Esophagus mucosa (tissue), 1 donor: ENCODE results near the gene CD101. TPM values are rescaled to one million over a fixed set of nuclear protein-coding genes. Genes with fewer than 3 reads are reported as not detected.

Source experiments
- ATAC-seq: fragments of 200-7000 bp; cut with Tn5 transposase; one replicate; pipeline ENCODE4 v1.9.1; 2020
- total RNA-seq: library from RNA; stranded (reverse); gene quantifications from one replicate; pipeline ENCODE4 v1.2.4, GENCODE V29; 2023
- donor health status: DM: yes; HTN: yes; CAD: no.

Gene CD101
- total RNA-seq, 1 donor from 2014 or later = 1.5 TPM

- no peak for ATAC-seq
Measured at GRCh38 chr1:117014209-117014608, 12.6 kb downstream of the CD101 start.

GRCh38 chr1:117015724-117016123, 14.2 kb downstream of the CD101 start:
- ATAC-seq = no peak

GRCh38 chr1:117017062-117017461, 15.5 kb downstream of the CD101 start:
- ATAC-seq = no peak

- ATAC-seq = no peak
Measured at GRCh38 chr1:117017648-117018047, 16.1 kb downstream of the CD101 start.

GRCh38 chr1:117020526-117021156, 19.1 kb downstream of the CD101 start:
- ATAC-seq = no peak

GRCh38 chr1:117022114-117022513, 20.6 kb downstream of the CD101 start:
- ATAC-seq = no peak

GRCh38 chr1:117025568-117025967, 24.0 kb downstream of the CD101 start:
- no peak for ATAC-seq

- no peak for ATAC-seq
Measured at GRCh38 chr1:117026361-117026760, 24.8 kb downstream of the CD101 start.

- no peak for ATAC-seq
Measured at GRCh38 chr1:117029685-117030084, 28.1 kb downstream of the CD101 start.

GRCh38 chr1:117030271-117030877, 28.8 kb downstream of the CD101 start:
- no peak for ATAC-seq

- ATAC-seq = no peak
Measured at GRCh38 chr1:117032266-117032665, 30.7 kb downstream of the CD101 start.

GRCh38 chr1:117032681-117033539, 31.4 kb downstream of the CD101 start:
- no peak for ATAC-seq

GRCh38 chr1:117033772-117034171, 32.2 kb downstream of the CD101 start:
- ATAC-seq = no peak

- ATAC-seq = no peak
Measured at GRCh38 chr1:117034791-117035290, 33.3 kb downstream of the CD101 start.

GRCh38 chr1:117036018-117036461, 34.5 kb downstream of the CD101 start:
- no peak for ATAC-seq

GRCh38 chr1:117037802-117038201, 36.2 kb downstream of the CD101 start:
- no peak for ATAC-seq

GRCh38 chr1:117038236-117038635, 36.7 kb downstream of the CD101 start:
- ATAC-seq = no peak

- ATAC-seq = no peak
Measured at GRCh38 chr1:117044217-117044616, 42.7 kb downstream of the CD101 start.

GRCh38 chr1:117045644-117046043, 44.1 kb downstream of the CD101 start:
- ATAC-seq = no peak

- ATAC-seq = no peak
Measured at GRCh38 chr1:117046781-117047180, 45.2 kb downstream of the CD101 start.

- ATAC-seq = no peak
Measured at GRCh38 chr1:117047271-117047670, 45.7 kb downstream of the CD101 start.

GRCh38 chr1:117049857-117050256, 48.3 kb downstream of the CD101 start:
- no peak for ATAC-seq
